HG02678 (cell line): ENCODE measurements around the gene FAS.
"Not testable (repeated sequence)": the region's sequence is repeated elsewhere in the genome, so short reads cannot be mapped to it uniquely, and the experiment has no call there.

ENCODE experiments used
- ATAC-seq: cut with Tn5 transposase; IDR thresholded peaks from one replicate; pipeline ENCODE4 v1.9.1; 2021; ENCODE audit warnings: mild to moderate bottlenecking, moderate library complexity; ENCODE audit not compliant: unreplicated experiment

The FAS gene

GRCh38 chr10:88991899-88992320 lies 1.3 kb downstream of the FAS start:
- ATAC-seq, result no peak

GRCh38 chr10:88992921-88993524 lies 2.4 kb downstream of the FAS start:
- ATAC-seq, result no peak

DNA sequence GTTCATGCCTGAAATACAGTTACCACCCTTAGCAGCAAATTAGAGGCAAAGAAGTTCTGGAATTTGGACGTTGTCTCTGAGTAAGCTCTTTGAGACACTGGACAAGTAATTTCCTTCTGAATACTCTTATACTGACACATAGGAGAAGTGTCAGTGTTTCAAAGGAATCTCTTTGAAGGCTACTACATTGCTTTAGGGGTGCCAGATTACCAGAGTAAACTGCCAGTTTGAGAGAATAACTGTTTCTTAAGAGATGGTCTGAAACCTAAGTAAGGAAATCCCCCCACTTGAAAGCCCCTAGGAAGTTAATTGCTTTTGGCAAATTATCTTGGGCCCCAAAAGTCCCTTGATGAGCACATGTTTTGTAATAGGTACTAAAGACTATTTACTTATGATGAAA lies 3.4 kb downstream of the FAS start:
- no peak for ATAC-seq

DNA sequence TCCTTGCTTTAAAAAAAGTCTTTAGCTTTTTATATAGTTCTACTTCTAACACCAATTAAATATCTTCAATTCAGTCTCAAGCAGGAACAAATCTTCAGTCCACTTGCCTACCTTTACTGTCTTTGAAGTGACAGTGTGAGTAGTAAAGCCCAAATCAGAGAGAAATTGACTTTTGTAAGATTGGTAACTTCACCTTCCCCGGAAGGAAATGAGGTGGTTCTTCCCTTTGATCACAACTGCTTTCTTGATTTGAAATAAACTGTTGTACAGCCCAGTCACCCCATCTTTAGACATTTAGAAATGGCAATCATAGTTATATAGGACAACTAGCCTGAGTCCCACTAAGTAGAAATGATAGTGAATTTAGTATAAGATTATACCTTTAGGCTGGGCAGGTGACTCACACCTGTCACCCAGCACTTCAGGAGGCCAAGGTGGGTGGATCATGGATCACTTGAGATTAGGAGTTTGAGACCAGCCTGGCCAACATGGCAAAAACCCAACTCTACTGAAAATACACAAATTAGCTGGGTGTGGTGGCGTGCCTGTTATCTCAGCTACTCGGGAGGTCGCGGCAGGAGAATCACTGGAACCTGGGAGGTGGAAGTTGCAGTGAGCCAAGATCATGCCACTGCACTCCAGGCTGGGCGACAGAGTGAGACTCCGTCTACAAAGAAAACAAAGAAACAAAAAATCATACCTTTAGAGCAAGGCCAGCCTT lies 4.7 kb downstream of the FAS start:
- ATAC-seq, result no peak

GRCh38 chr10:88996927-88997326 lies 6.3 kb downstream of the FAS start:
- peak; percentile 64 for ATAC-seq

- no peak for ATAC-seq
These were observed 9.0 kb downstream of the FAS start for GRCh38 chr10:88999625-89000024.

DNA sequence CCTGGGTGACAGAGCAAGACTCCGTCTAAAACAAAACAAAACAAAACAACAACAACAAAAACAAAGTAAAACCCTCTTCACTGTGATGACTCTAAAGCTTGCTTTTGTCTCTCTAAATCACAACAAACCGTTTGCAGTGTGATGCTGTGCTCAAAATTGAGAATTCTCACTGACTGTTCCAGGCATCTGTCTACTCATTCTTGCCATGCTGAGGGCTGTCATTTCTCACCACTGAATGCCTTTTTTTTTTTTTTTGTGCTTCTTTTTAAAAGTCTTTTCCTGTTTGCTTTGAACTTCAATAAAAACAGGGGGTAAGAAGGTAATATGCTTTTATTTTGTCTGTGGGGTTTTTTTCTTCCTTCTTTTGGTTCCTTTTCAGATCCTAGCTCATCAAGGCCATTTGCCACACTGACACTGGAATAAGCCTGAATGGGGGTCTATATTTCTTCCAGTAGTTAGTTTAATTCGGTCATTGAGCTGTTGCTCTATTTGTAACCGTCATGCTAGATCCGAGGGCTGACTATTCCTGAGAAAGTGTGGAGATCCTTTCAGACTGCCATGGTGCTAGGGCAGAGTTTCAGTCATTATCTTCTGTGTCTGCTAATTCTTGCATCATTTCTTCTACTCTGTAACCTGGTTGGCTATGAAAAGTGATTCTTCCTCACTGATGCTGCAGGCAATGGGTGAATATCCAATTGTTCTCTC lies 10.6 kb downstream of the FAS start:
- ATAC-seq, result no peak

DNA sequence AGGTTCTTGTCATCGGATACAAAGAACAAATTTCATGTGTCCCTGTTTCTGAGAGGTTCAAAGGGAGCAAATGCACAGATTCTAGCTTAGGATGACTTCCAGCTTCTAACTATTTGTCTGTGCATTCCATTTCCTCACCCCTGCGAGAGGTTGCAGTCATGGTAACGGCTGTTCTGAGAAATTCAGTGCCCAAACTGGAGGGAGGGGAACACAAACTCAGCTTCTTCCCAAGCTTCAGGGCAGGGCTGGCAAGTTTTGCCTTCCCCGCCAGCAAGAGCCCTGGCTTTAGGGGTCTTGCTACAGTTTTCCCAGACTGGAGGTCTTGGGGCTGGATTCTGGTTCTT lies 11.1 kb downstream of the FAS start:
- no peak for ATAC-seq

GRCh38 chr10:89002226-89002978 lies 11.8 kb downstream of the FAS start:
- peak; percentile 54 for ATAC-seq

DNA sequence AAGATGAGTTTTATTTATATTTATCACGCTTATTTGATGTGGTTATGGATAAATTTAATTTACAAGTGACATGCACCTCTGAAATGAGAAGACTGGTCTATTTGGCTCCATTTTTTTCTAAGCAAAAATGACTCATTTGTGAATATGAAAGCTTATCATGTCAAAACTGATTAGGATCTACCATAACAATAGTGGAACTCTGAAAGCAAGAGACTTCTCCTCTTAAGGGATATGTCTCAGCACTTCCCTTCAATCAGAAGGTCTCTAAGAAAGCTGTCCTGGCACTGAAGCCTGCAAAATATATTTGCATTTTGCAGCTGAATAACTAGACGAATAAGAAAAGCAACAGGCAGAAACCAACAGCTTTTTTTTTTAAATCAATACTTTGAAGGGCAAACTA lies 12.7 kb downstream of the FAS start:
- no peak for ATAC-seq

DNA sequence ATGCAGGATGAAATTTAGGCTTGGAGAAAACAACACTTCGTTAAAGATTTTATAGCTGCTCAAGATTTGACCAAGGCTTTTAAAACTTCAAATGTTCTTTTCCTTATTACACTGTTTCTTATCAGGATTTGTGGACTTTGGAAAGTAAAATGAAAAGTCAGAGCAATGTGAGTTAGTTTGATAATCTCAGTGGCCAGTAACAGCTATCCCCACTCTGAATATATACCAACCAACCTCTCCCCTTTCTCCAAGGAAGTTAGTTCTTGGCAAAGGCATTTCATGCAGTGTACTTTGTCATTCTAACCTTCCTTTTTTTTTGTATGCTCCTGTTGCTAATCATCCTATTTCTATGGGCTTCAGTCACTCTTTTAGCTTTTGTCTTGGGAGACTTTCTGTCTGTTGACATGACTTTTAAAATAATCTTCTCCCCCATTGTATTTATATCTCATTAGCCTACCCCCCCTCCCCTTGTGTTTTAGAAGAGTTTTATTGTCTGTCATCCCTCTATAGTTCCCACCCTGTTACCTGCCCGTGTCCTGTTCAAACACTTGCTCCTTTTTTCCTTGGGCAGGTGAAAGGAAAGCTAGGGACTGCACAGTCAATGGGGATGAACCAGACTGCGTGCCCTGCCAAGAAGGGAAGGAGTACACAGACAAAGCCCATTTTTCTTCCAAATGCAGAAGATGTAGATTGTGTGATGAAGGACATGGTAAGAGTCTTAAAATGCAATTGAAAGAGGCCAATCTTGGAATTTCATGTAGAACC lies 16.7 kb downstream of the FAS start:
- no peak for ATAC-seq

- not testable (repeated sequence) for ATAC-seq
These were observed 28.2 kb downstream of the FAS start for GRCh38 chr10:89018700-89019346.

DNA sequence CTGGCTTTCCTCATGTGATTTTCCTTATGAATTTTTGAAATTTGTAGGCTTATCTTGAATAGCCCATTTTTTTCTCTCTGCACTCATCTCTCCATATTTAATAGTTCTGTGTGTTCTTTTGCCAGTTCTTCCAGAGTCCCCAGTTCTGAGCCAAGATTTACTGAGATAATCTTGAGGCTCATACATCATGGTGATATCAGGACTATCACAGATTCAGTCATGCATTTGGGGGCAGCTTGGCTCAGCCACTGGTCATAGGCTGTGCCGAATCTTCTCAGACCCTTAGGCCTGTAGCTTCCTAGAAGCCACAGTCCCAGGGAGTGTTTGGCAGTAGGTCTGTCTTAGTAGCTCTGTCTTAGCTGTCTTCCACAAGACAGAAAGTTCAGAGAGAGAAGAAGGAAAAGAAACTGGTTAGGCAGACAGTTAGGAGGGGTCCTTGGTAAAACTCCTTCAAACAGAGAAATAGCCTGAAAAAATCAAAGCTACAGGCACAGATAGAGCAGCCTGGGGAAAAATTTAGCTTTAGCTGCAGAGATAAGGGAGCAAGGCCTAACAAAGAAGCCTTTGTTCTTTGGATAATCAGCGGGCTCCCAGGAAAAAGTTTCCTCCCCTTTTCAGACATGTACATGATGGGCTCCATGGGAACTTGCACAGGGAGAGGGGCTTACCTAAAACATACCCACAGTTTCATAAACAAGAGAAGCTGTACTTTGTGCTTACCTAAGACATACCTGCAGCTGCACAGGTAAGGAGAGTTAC lies 29.1 kb downstream of the FAS start:
- ATAC-seq, result no peak

- ATAC-seq, result not testable (repeated sequence)
These were observed 30.9 kb downstream of the FAS start for GRCh38 chr10:89021526-89021925.

DNA sequence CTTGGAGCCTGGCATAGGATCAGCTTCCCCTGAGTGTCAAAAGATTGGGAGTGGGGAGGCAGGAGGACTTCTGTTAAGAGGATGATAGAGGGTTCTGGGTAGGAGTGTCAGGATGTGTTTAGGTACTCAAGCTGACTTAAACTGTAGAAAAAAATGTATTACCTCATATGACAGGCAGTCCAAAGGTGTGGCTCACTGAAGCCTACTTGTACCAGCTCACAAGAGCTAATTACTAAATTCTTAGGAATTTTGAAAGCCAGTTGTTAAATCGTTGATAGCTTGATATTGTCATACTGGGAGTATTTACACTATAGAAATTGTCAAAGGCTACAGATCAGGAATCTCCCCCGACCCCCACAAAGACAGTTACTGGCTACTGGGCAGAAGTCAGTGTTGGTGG lies 32.1 kb downstream of the FAS start:
- ATAC-seq, result no peak

- ATAC-seq, result no peak
These were observed 34.9 kb downstream of the FAS start for GRCh38 chr10:89025453-89025852.

DNA sequence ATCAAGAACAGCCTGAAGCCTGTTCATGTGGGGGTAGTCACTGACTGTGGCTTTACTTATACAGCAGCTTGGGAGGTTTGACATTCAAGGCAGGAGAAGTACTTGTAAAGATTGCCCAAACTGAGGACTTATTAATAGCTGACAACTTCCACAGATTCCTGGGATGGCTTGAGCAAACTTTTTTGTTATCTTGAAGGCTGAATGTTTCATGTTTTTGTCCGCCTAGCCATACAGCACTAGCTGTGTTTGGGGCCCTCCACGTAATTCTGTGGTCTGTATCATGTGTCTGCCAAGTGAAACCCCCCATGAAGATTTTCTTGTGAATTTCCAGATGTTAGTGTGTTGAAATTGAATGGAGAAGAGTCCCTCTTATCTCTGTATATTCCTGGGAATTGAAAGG lies 38.6 kb downstream of the FAS start:
- no peak for ATAC-seq

GRCh38 chr10:89029785-89030437 lies 39.3 kb downstream of the FAS start:
- ATAC-seq, result no peak

DNA sequence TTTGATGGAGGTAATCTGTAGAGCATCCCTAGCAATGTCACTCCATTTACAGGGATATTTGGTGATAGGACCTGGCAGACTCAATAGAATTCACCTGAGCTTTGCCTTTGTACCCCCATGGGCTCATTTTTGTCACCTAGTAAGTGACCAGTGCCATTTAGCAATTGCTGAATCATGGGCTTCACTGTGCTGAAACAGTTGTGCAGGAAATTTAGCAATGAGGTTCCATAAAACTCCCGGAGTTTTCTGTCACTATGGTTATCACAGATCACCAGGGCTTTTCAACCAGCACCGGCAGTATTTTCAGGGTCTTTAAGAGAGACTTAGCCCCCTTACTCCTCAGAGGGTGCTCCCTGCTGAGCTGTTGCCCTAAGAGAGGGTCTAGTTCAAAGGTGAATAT lies 40.2 kb downstream of the FAS start:
- ATAC-seq, result no peak
